Activated naive CD4-positive, alpha-beta T cell treated with anti-CD3 and anti-CD28 coated beads, Interleukin-2, amount 50 U/mL, for 24 hours (primary cell): Measurements from ENCODE around the gene DEAF1.

ENCODE experiments used
- H3K27ac Mint-ChIP-seq: one replicate; pipeline ENCODE4 v1.8.0; 2021; ENCODE audit warnings: mild to moderate bottlenecking, mixed read lengths
- H3K27me3 Mint-ChIP-seq: one replicate; pipeline ENCODE4 v1.8.0; 2021; ENCODE audit warnings: mixed read lengths
- H3K36me3 Mint-ChIP-seq: one replicate; pipeline ENCODE4 v1.8.0; 2021; ENCODE audit warnings: mixed read lengths
- H3K4me1 Mint-ChIP-seq: one replicate; pipeline ENCODE4 v1.8.0; 2021; ENCODE audit warnings: mixed read lengths
- H3K4me3 Mint-ChIP-seq: one replicate; pipeline ENCODE4 v1.8.0; 2021; ENCODE audit warnings: mild to moderate bottlenecking, mixed read lengths
- H3K9me3 Mint-ChIP-seq: one replicate; pipeline ENCODE4 v1.8.0; 2021; ENCODE audit warnings: mixed read lengths

The DEAF1 gene

GRCh38 chr11:637333-637592 is 57.8 kb downstream of the DEAF1 start:
- Mint-ChIP-seq H3K36me3 (no peaks in the 10 kb centered on the region), H3K27me3 (peaks cover 14% of the 10 kb centered on the region), H3K4me1 (peaks cover 9% of the 10 kb centered on the region), H3K27ac (no peak overlapping the region), H3K9me3 (no peaks in the 10 kb centered on the region), H3K4me3 (peak overlapping the region; percentile 61)

GRCh38 chr11:636511-637332 is 58.3 kb downstream of the DEAF1 start, which contains the start of gene DRD4:
DRD4 (plus strand) TSS chr11:637269; CDS start chr11:637305, 36 bp downstream.
- Mint-ChIP-seq H3K27me3 (peaks cover 14% of the 10 kb centered on the region), H3K27ac (no peak within 1 kb of the TSS), H3K36me3 (no peaks in the 10 kb centered on the region)

GRCh38 chr11:635945-636510 is 59.0 kb downstream of the DEAF1 start:
- peaks cover 14% of the 10 kb centered on the region for H3K27me3 Mint-ChIP-seq
- no peak overlapping the region for H3K4me3 Mint-ChIP-seq
- no peak overlapping the region for H3K27ac Mint-ChIP-seq
- H3K4me1 Mint-ChIP-seq, result peaks cover 9% of the 10 kb centered on the region
- no peaks in the 10 kb centered on the region for H3K36me3 Mint-ChIP-seq
- H3K9me3 Mint-ChIP-seq, result no peaks in the 10 kb centered on the region

More at GRCh38 chr11:636511-637332, 58.3 kb downstream of the DEAF1 start, which contains the start of gene DRD4:
- Mint-ChIP-seq H3K4me3 (peak within 1 kb of the TSS; percentile 61), H3K4me1 (peaks cover 9% of the 10 kb centered on the region), H3K9me3 (no peaks in the 10 kb centered on the region)

GRCh38 chr11:630871-631270 is 64.2 kb downstream of the DEAF1 start:
- Mint-ChIP-seq H3K27me3 (peaks cover 13% of the 10 kb centered on the region), H3K36me3 (no peaks in the 10 kb centered on the region), H3K9me3 (no peaks in the 10 kb centered on the region), H3K27ac (no peak overlapping the region), H3K4me1 (peaks cover 20% of the 10 kb centered on the region), H3K4me3 (no peak overlapping the region)

GRCh38 chr11:629237-629583 is 65.8 kb downstream of the DEAF1 start:
- Mint-ChIP-seq H3K36me3 (no peaks in the 10 kb centered on the region), H3K4me1 (peaks cover 20% of the 10 kb centered on the region), H3K27me3 (peaks cover 11% of the 10 kb centered on the region), H3K27ac (no peak overlapping the region), H3K9me3 (no peaks in the 10 kb centered on the region), H3K4me3 (peak overlapping the region; percentile 40)

GRCh38 chr11:628056-628455 is 67.0 kb downstream of the DEAF1 start:
- H3K4me1 Mint-ChIP-seq, result peaks cover 20% of the 10 kb centered on the region
- H3K36me3 Mint-ChIP-seq, result no peaks in the 10 kb centered on the region
- H3K27me3 Mint-ChIP-seq, result peaks cover 11% of the 10 kb centered on the region
- H3K4me3 Mint-ChIP-seq, result peak overlapping the region; percentile 49
- H3K9me3 Mint-ChIP-seq, result no peaks in the 10 kb centered on the region
- H3K27ac Mint-ChIP-seq, result peak overlapping the region; percentile 59

GRCh38 chr11:627308-627576 is 67.8 kb downstream of the DEAF1 start:
- no peak overlapping the region for H3K4me3 Mint-ChIP-seq
- no peaks in the 10 kb centered on the region for H3K36me3 Mint-ChIP-seq
- peaks cover 11% of the 10 kb centered on the region for H3K27me3 Mint-ChIP-seq
- H3K4me1 Mint-ChIP-seq, result peaks cover 20% of the 10 kb centered on the region
- H3K9me3 Mint-ChIP-seq, result no peaks in the 10 kb centered on the region
- H3K27ac Mint-ChIP-seq, result no peak overlapping the region

- Mint-ChIP-seq H3K36me3 (no peaks in the 10 kb centered on the region), H3K9me3 (no peaks in the 10 kb centered on the region), H3K4me3 (no peak within 1 kb of the TSS), H3K4me1 (peaks cover 20% of the 10 kb centered on the region), H3K27ac (peak within 1 kb of the TSS; percentile 59), H3K27me3 (peaks cover 11% of the 10 kb centered on the region)
Measured at GRCh38 chr11:626475-627307, 68.3 kb downstream of the DEAF1 start, which contains the start of gene SCT. SCT (minus strand) TSS chr11:627181; CDS start chr11:627143, 38 bp downstream.

- Mint-ChIP-seq H3K36me3 (no peaks in the 10 kb centered on the region), H3K27me3 (peaks cover 11% of the 10 kb centered on the region), H3K4me1 (peaks cover 20% of the 10 kb centered on the region)
Measured at GRCh38 chr11:625636-626268, 69.3 kb downstream of the DEAF1 start.

GRCh38 chr11:624705-625635 is 70.1 kb downstream of the DEAF1 start, which contains the start of gene CDHR5:
CDHR5 (minus strand) TSS chr11:624955; CDS start chr11:624902, 53 bp downstream.
- H3K9me3 Mint-ChIP-seq, result no peaks in the 10 kb centered on the region
- peaks cover 11% of the 10 kb centered on the region for H3K27me3 Mint-ChIP-seq
- H3K4me3 Mint-ChIP-seq, result no peak within 1 kb of the TSS

More at GRCh38 chr11:625636-626268, 69.3 kb downstream of the DEAF1 start:
- Mint-ChIP-seq H3K9me3 (no peaks in the 10 kb centered on the region), H3K4me3 (no peak overlapping the region), H3K27ac (no peak overlapping the region)

GRCh38 chr11:623999-624704 is 70.9 kb downstream of the DEAF1 start:
- H3K9me3 Mint-ChIP-seq, result no peaks in the 10 kb centered on the region

More at GRCh38 chr11:624705-625635, 70.1 kb downstream of the DEAF1 start, which contains the start of gene CDHR5:
- Mint-ChIP-seq H3K27ac (no peak within 1 kb of the TSS), H3K36me3 (no peaks in the 10 kb centered on the region), H3K4me1 (peaks cover 20% of the 10 kb centered on the region)

GRCh38 chr11:623349-623869 is 71.6 kb downstream of the DEAF1 start:
- Mint-ChIP-seq H3K4me1 (peaks cover 7% of the 10 kb centered on the region), H3K27ac (no peak overlapping the region), H3K9me3 (no peaks in the 10 kb centered on the region)

More at GRCh38 chr11:623999-624704, 70.9 kb downstream of the DEAF1 start:
- peaks cover 11% of the 10 kb centered on the region for H3K27me3 Mint-ChIP-seq
- H3K4me1 Mint-ChIP-seq, result peaks cover 14% of the 10 kb centered on the region
- H3K4me3 Mint-ChIP-seq, result no peak overlapping the region
- H3K36me3 Mint-ChIP-seq, result no peaks in the 10 kb centered on the region
- H3K27ac Mint-ChIP-seq, result no peak overlapping the region

GRCh38 chr11:621838-622237 is 73.2 kb downstream of the DEAF1 start:
- Mint-ChIP-seq H3K27me3 (no peaks in the 10 kb centered on the region), H3K9me3 (no peaks in the 10 kb centered on the region), H3K36me3 (no peaks in the 10 kb centered on the region), H3K4me3 (no peak overlapping the region), H3K27ac (no peak overlapping the region), H3K4me1 (no peaks in the 10 kb centered on the region)

More at GRCh38 chr11:623349-623869, 71.6 kb downstream of the DEAF1 start:
- H3K27me3 Mint-ChIP-seq, result peaks cover 6% of the 10 kb centered on the region
- H3K4me3 Mint-ChIP-seq, result no peak overlapping the region
- H3K36me3 Mint-ChIP-seq, result no peaks in the 10 kb centered on the region
